ENCODE results near the gene LRP1B. TPM values are rescaled to one million over a fixed set of nuclear protein-coding genes. Genes with fewer than 3 reads are reported as not detected.
A peak's percentile ranks its signal among the peaks of the same experiment; 100 is the strongest.

The LRP1B gene
- total RNA-seq, 6 experiments from 2014 or later = 0.06 to 1.7 (median 0.15) TPM; not detected in 1

DNA sequence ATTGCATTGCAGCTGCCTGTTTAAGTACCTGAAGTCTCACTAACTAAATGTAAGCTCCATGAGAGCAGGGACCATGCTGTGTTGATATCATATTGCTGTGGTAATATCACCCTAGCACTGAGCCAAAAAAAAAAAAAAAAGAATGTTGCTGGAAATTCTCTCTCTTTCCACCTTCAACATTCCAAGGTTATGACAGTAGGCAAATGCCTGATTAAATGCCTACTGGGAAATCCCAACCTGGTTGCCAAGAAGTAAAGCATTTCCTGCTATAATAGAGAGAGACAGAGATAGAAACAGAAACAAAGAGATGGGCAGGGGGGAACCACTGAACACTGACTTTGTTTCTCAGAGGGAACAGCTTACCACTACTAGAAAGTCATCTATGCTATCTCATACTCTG lies 1604.2 kb downstream of the LRP1B start:
- ATAC-seq (no peak), DNase-seq (no peak)
- no peak for TF ChIP-seq POLR2A (IDR thresholded peaks at IDR 0.05)
- TF ChIP-seq, protein P1, sequence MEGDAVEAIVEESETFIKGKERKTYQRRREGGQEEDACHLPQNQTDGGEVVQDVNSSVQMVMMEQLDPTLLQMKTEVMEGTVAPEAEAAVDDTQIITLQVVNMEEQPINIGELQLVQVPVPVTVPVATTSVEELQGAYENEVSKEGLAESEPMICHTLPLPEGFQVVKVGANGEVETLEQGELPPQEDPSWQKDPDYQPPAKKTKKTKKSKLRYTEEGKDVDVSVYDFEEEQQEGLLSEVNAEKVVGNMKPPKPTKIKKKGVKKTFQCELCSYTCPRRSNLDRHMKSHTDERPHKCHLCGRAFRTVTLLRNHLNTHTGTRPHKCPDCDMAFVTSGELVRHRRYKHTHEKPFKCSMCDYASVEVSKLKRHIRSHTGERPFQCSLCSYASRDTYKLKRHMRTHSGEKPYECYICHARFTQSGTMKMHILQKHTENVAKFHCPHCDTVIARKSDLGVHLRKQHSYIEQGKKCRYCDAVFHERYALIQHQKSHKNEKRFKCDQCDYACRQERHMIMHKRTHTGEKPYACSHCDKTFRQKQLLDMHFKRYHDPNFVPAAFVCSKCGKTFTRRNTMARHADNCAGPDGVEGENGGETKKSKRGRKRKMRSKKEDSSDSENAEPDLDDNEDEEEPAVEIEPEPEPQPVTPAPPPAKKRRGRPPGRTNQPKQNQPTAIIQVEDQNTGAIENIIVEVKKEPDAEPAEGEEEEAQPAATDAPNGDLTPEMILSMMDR (IDR thresholded peaks at IDR 0.05) = no peak
- H3K4me3 ChIP-seq = no peak overlapping the region
- no peaks in the 10 kb centered on the region for H3K36me3 ChIP-seq
- peaks cover 0 to 2% (median 0%) of the 10 kb centered on the region in 4 donors for H3K4me1 ChIP-seq
- no peaks in the 10 kb centered on the region for H3K9me3 ChIP-seq
- H3K27ac ChIP-seq = no peak overlapping the region
- intact Hi-C loops (cut with DNase I) = no loop called here
- no peaks in the 10 kb centered on the region for H3K27me3 ChIP-seq

DNA sequence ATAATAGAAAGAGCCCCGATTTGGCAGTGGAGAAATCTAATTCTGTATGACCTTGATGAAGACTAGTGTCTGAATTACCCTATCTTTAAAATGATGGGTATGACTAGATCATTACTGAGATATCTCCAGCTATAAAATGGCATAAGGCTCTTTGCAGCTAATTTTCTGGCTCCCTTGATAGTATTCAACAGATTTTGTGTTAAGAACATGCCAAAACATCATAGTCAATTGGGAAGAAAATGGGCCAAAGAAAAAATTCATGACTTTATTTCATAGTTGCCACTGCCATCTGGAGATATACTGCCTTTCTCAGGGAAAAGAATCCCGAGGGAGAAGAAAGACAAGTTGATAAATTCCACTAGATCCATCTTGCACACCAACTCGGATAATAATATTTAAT lies 1618.7 kb downstream of the LRP1B start:
- no peak for ATAC-seq
- no peak for DNase-seq
- Histone ChIP-seq H3K4me3 (no peak overlapping the region), H3K9me3 (no peaks in the 10 kb centered on the region), H3K36me3 (no peaks in the 10 kb centered on the region), H3K27ac (no peak overlapping the region), H3K27me3 (no peaks in the 10 kb centered on the region), H3K4me1 (no peaks in the 10 kb centered on the region)
- 49% methylated on average over 3 of the region's 3 CpGs for WGBS (ENCODE audit: insufficient coverage, low coverage, low lambda C conversion rate, missing lambda C conversion rate)
- intact Hi-C loops (cut with DNase I) = no loop called here
- TF ChIP-seq POLR2A (IDR thresholded peaks at IDR 0.05) = no peak
- TF ChIP-seq, protein P1 (IDR thresholded peaks at IDR 0.05) = no peak

DNA sequence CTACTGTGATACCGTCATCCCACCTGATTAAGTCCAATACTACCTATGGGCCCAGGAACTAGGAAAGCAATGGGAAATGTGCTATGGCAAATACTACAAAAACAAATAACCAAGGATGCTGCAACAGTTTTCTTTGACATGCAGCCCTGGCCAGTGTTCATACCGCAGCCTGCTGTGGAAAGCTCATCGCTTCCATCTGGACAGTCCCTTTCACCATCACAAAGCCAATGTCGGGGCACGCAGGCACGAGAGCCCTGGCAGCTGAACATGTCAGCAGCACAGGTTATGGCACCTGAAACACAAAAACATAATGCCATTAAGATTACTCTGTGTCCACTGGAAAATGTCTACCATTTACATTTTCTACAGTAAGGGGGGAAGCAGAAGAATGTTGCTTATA lies 1621.1 kb downstream of the LRP1B start:
- intact Hi-C loops (cut with DNase I) = no loop called here
- ATAC-seq = no peak
- WGBS (ENCODE audit: insufficient coverage, low coverage, low lambda C conversion rate, missing lambda C conversion rate) = 92% methylated on average over 6 of the region's 6 CpGs

DNA sequence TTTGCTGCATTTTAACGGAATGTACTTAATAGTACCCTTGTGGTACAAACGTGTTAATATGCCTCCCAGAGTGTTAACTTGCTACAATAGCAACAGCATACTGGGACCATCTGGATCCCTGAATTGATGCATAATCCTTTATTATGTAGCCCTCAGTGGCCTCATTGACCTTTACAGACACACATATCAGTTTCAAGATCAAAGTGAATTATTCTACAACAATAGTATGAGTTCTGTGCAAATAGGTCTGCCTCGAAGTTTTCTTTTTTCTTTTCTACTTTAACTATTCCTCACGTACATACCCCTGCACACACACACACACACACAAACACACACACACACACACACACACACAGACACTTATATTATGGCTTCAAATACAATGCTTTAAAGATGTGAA lies 1622.1 kb downstream of the LRP1B start:
- H3K4me3 ChIP-seq = no peak overlapping the region
- H3K36me3 ChIP-seq = no peaks in the 10 kb centered on the region
- intact Hi-C loops (cut with DNase I) = no loop called here
- no peak overlapping the region for H3K27ac ChIP-seq
- TF ChIP-seq, protein P1 (IDR thresholded peaks at IDR 0.05) = no peak
- no peak for TF ChIP-seq POLR2A (IDR thresholded peaks at IDR 0.05)
- no peaks in the 10 kb centered on the region for H3K27me3 ChIP-seq
- no peaks in the 10 kb centered on the region for H3K4me1 ChIP-seq
- 59% methylated on average over 4 of the region's 4 CpGs for WGBS (ENCODE audit: insufficient coverage, low coverage, low lambda C conversion rate, missing lambda C conversion rate)
- no peaks in the 10 kb centered on the region for H3K9me3 ChIP-seq
- DNase-seq = no peak
- ATAC-seq = no peak

More for the DNA sequence above, 1621.1 kb downstream of the LRP1B start:
- Histone ChIP-seq H3K9me3 (no peaks in the 10 kb centered on the region), H3K4me1 (no peaks in the 10 kb centered on the region), H3K36me3 (no peaks in the 10 kb centered on the region), H3K27ac (no peak overlapping the region), H3K27me3 (no peaks in the 10 kb centered on the region), H3K4me3 (no peak overlapping the region)
- TF ChIP-seq, protein P1 (IDR thresholded peaks at IDR 0.05) = no peak
- TF ChIP-seq POLR2A (IDR thresholded peaks at IDR 0.05) = no peak
- peak in 1 of 3 donors; percentile 45 for DNase-seq

DNA sequence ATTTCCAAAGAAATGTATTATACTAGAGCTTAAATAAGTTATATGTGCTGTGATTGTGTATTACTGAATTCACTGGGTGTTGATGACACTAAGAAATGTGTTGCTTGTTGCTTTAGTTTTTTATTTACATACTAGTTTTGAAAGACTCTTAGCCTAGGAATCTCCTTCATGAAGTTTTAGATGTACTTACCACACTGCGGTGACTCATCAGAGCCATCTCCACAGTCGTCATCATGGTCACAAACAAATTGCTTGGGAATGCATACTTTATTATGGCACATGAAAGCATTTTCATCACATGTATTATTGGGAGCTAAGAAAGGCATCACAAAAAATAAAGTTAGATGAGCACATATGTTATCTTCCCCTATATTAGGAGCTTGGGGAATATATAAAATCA lies 1624.2 kb downstream of the LRP1B start:
- no peak overlapping the region for H3K27ac ChIP-seq
- H3K4me3 ChIP-seq = no peak overlapping the region
- H3K36me3 ChIP-seq = no peaks in the 10 kb centered on the region
- TF ChIP-seq, protein P1 (IDR thresholded peaks at IDR 0.05) = no peak
- no peak for TF ChIP-seq POLR2A (IDR thresholded peaks at IDR 0.05)
- intact Hi-C loops (cut with DNase I) = no loop called here
- ATAC-seq (no peak), DNase-seq (no peak)
- no peaks in the 10 kb centered on the region for H3K9me3 ChIP-seq
- no peaks in the 10 kb centered on the region for H3K4me1 ChIP-seq
- WGBS (ENCODE audit: insufficient coverage, low coverage, low lambda C conversion rate, missing lambda C conversion rate) = 81% methylated on average over 2 of the region's 2 CpGs
- no peaks in the 10 kb centered on the region for H3K27me3 ChIP-seq

Data from right lobe of liver (tissue), 6 donors.